ENCODE results near the gene C8B. TPM values are rescaled to one million over a fixed set of nuclear protein-coding genes. Genes with fewer than 3 reads are reported as not detected.

The C8B gene
- total RNA-seq, 1 experiment from 2014 or later: not detected

- no peaks in the 10 kb centered on the region for H3K9me3 ChIP-seq (ENCODE audit: control insufficient read depth, low read depth, low read length)
- no peak overlapping the region for H3K14ac ChIP-seq (ENCODE audit: insufficient read depth, low read length)
Observed at GRCh38 chr1:56927171-56927570, 38.6 kb downstream of the C8B start.

More at GRCh38 chr1:56927171-56927570, 38.6 kb downstream of the C8B start:
- Histone ChIP-seq H3K4me2 (ENCODE audit: insufficient read depth, insufficient read length, low read length) (no peak overlapping the region), H3K4me1 (ENCODE audit: insufficient read depth, low read length) (no peaks in the 10 kb centered on the region), H2BK120ac (ENCODE audit: low read depth, low read length, poor library complexity, severe bottlenecking) (no peak overlapping the region), H3K23ac (ENCODE audit: insufficient read length, low read depth, low read length) (no peak overlapping the region), H4K8ac (replicated peaks; ENCODE audit: insufficient read length, low read depth, low read length) (no peak overlapping the region), H4K5ac (ENCODE audit: insufficient read length, low read depth, low read length) (no peak overlapping the region), H2BK15ac (ENCODE audit: low read depth, low read length) (no peak overlapping the region), H2BK5ac (ENCODE audit: insufficient read length, low read length) (no peak overlapping the region), H3K27ac (ENCODE audit: insufficient read length, low read depth, low read length) (no peak overlapping the region), H3K27me3 (ENCODE audit: insufficient read depth, low read length) (no peaks in the 10 kb centered on the region), H2AFZ (ENCODE audit: low read length) (no peak overlapping the region), H4K91ac (ENCODE audit: insufficient read length, low read depth, low read length) (no peak overlapping the region), H2BK20ac (ENCODE audit: low read depth, low read length, poor library complexity, severe bottlenecking) (no peak overlapping the region), H3K9ac (ENCODE audit: extremely low read depth, insufficient read length, low read length) (no peak overlapping the region), H3K4ac (ENCODE audit: low read depth, low read length) (no peak overlapping the region), H3K56ac (ENCODE audit: insufficient read length, low read depth, low read length) (no peak overlapping the region), H3K79me2 (ENCODE audit: insufficient read depth, low read length) (no peaks in the 10 kb centered on the region), H2BK12ac (ENCODE audit: insufficient read length, low read depth, low read length) (no peak overlapping the region), H4K20me1 (ENCODE audit: control insufficient read depth, insufficient read depth, insufficient read length) (no peaks in the 10 kb centered on the region), H3K79me1 (ENCODE audit: insufficient read depth, low read depth, low read length, poor library complexity, severe bottlenecking) (no peaks in the 10 kb centered on the region), H2AK5ac (ENCODE audit: insufficient read length, low read length) (no peak overlapping the region), H3K18ac (ENCODE audit: insufficient read length, low read depth, low read length) (no peak overlapping the region), H3K23me2 (ENCODE audit: insufficient read length, low read depth, low read length, poor library complexity, severe bottlenecking) (no peaks in the 10 kb centered on the region), H3T11ph (ENCODE audit: low read length) (no peak overlapping the region)
- Mint-ChIP-seq H3K4me3 (no peak overlapping the region), H3K4me1 (peaks cover 29 to 36% of the 10 kb centered on the region in 2 experiments), H3K36me3 (ENCODE audit: insufficient read depth in 1 of 3, low read depth in 3 of 3) (0 out of 7 replicates have a peak, but pooled peaks cover 0 to 5% (median 0%) of the 10 kb centered on the region in 3 experiments), H3K27me3 (ENCODE audit: low read depth) (peaks cover 6% of the 10 kb centered on the region), H3K27ac (no peak overlapping the region), H3K9me3 (peaks cover 0 to 4% of the 10 kb centered on the region in 2 experiments; a peak in 1 of 5 replicates)
- TF ChIP-seq, protein P1, sequence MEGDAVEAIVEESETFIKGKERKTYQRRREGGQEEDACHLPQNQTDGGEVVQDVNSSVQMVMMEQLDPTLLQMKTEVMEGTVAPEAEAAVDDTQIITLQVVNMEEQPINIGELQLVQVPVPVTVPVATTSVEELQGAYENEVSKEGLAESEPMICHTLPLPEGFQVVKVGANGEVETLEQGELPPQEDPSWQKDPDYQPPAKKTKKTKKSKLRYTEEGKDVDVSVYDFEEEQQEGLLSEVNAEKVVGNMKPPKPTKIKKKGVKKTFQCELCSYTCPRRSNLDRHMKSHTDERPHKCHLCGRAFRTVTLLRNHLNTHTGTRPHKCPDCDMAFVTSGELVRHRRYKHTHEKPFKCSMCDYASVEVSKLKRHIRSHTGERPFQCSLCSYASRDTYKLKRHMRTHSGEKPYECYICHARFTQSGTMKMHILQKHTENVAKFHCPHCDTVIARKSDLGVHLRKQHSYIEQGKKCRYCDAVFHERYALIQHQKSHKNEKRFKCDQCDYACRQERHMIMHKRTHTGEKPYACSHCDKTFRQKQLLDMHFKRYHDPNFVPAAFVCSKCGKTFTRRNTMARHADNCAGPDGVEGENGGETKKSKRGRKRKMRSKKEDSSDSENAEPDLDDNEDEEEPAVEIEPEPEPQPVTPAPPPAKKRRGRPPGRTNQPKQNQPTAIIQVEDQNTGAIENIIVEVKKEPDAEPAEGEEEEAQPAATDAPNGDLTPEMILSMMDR (conservative IDR thresholded peaks at IDR 0.05): no peak
- DNase-seq: no peak
- no CpG with 5 or more reads among the region's 4 CpGs for WGBS (ENCODE audit: extremely low coverage, insufficient read length, low lambda C conversion rate)

Measured in H9 (cell line).